ENCODE measurements around the gene GYS1.
"Not testable (repeated sequence)": the region's sequence is repeated elsewhere in the genome, so short reads cannot be mapped to it uniquely, and the experiment has no call there.

GYS1 gene

GRCh38 chr19:48945817-48946216 is 47.3 kb downstream of the GYS1 start:
- DNase-seq (ENCODE audit: low spot score) = no peak

GRCh38 chr19:48945415-48945814 is 47.7 kb downstream of the GYS1 start:
- DNase-seq (ENCODE audit: low spot score) = no peak

- no peak for DNase-seq (ENCODE audit: low spot score)
These were observed 50.0 kb downstream of the GYS1 start for GRCh38 chr19:48943081-48943480.

- DNase-seq (ENCODE audit: low spot score) = no peak
These were observed 52.2 kb downstream of the GYS1 start for GRCh38 chr19:48940902-48941301.

- DNase-seq (ENCODE audit: low spot score) = no peak
These were observed 54.9 kb downstream of the GYS1 start for GRCh38 chr19:48938256-48938655.

GRCh38 chr19:48935864-48936263 is 57.2 kb downstream of the GYS1 start:
- DNase-seq (ENCODE audit: low spot score) = no peak

GRCh38 chr19:48934837-48935236 is 58.3 kb downstream of the GYS1 start:
- peak; percentile 37 for DNase-seq (ENCODE audit: low spot score)

- DNase-seq (ENCODE audit: low spot score) = peak; percentile 51
These were observed 59.7 kb downstream of the GYS1 start, which contains the start of gene DHDH for GRCh38 chr19:48933382-48933932. DHDH (plus strand) TSS chr19:48933699; CDS start chr19:48933722, 23 bp downstream.

- no peak for DNase-seq (ENCODE audit: low spot score)
These were observed 64.7 kb downstream of the GYS1 start for GRCh38 chr19:48928164-48929025.

- not testable (repeated sequence) for DNase-seq (ENCODE audit: low spot score)
These were observed 65.4 kb downstream of the GYS1 start for GRCh38 chr19:48927692-48928091.

- DNase-seq (ENCODE audit: low spot score) = no peak
These were observed 66.2 kb downstream of the GYS1 start for GRCh38 chr19:48926909-48927308.

- DNase-seq (ENCODE audit: low spot score) = not testable (repeated sequence)
These were observed 67.2 kb downstream of the GYS1 start for GRCh38 chr19:48925890-48926289.

- DNase-seq (ENCODE audit: low spot score) = no peak
These were observed 67.8 kb downstream of the GYS1 start for GRCh38 chr19:48925240-48925843.

- DNase-seq (ENCODE audit: low spot score) = no peak
These were observed 70.3 kb downstream of the GYS1 start for GRCh38 chr19:48922548-48923490.

GRCh38 chr19:48921721-48922500 is 71.2 kb downstream of the GYS1 start:
- DNase-seq (ENCODE audit: low spot score) = no peak

- DNase-seq (ENCODE audit: low spot score) = no peak
These were observed 72.2 kb downstream of the GYS1 start for GRCh38 chr19:48920949-48921348.

GRCh38 chr19:48919271-48919670 is 73.8 kb downstream of the GYS1 start:
- not testable (repeated sequence) for DNase-seq (ENCODE audit: low spot score)

GRCh38 chr19:48918801-48919247 is 74.3 kb downstream of the GYS1 start:
- DNase-seq (ENCODE audit: low spot score) = no peak

Data from SK-N-DZ (cell line).